Hematopoietic multipotent progenitor cell treated with erythropoietin and hydrocortisone succinate and interleukin-3 and kit ligand, for 17 days (in vitro differentiated cells): ENCODE results near the gene LMNB1.
"Not testable (repeated sequence)": the region's sequence is repeated elsewhere in the genome, so short reads cannot be mapped to it uniquely, and the experiment has no call there.

ENCODE experiments used
- DNase-seq: peaks from one replicate; pipeline ENCODE4 v3.0.0-alpha.2; 2015; ENCODE audit warnings: low spot score

LMNB1 gene

GRCh38 chr5:126776499-126777256, at the start of gene LMNB1:
LMNB1 (plus strand) TSS chr5:126777136; CDS start chr5:126777509, 373 bp downstream.
- peak; percentile 87 for DNase-seq

GRCh38 chr5:126732716-126733115, 44.2 kb upstream of the LMNB1 start:
- DNase-seq: no peak

- DNase-seq: not testable (repeated sequence)
These were observed 42.4 kb upstream of the LMNB1 start for GRCh38 chr5:126734573-126734972.

- no peak for DNase-seq
These were observed 40.8 kb upstream of the LMNB1 start for GRCh38 chr5:126736141-126736540.

GRCh38 chr5:126741361-126741760, 35.6 kb upstream of the LMNB1 start:
- no peak for DNase-seq

GRCh38 chr5:126742425-126742824, 34.5 kb upstream of the LMNB1 start:
- no peak for DNase-seq

- DNase-seq: no peak
These were observed 32.1 kb upstream of the LMNB1 start for GRCh38 chr5:126744836-126745235.

GRCh38 chr5:126745259-126745992, 31.5 kb upstream of the LMNB1 start:
- DNase-seq: no peak

- no peak for DNase-seq
These were observed 30.6 kb upstream of the LMNB1 start for GRCh38 chr5:126746290-126746689.

- DNase-seq: no peak
These were observed 24.7 kb upstream of the LMNB1 start for GRCh38 chr5:126752081-126752785.

GRCh38 chr5:126753227-126753626, 23.7 kb upstream of the LMNB1 start:
- no peak for DNase-seq

GRCh38 chr5:126754609-126755008, 22.3 kb upstream of the LMNB1 start:
- DNase-seq: no peak

- no peak for DNase-seq
These were observed 21.3 kb upstream of the LMNB1 start for GRCh38 chr5:126755593-126755992.

GRCh38 chr5:126757713-126758357, 19.1 kb upstream of the LMNB1 start:
- DNase-seq: no peak

- no peak for DNase-seq
These were observed 13.6 kb upstream of the LMNB1 start for GRCh38 chr5:126763371-126763770.

- DNase-seq: no peak
These were observed 7.2 kb upstream of the LMNB1 start for GRCh38 chr5:126769703-126770102.

GRCh38 chr5:126773536-126773935, 3.4 kb upstream of the LMNB1 start:
- not testable (repeated sequence) for DNase-seq

GRCh38 chr5:126774595-126774994, 2.3 kb upstream of the LMNB1 start:
- DNase-seq: not testable (repeated sequence)

- peak; percentile 33 for DNase-seq
These were observed 480 bp downstream of the LMNB1 start for GRCh38 chr5:126777257-126777974.

GRCh38 chr5:126777975-126778674, 1.2 kb downstream of the LMNB1 start:
- DNase-seq: peak; percentile 66
